Right lobe of liver (tissue), 6 donors: ENCODE data around the gene RPUSD4. TPM values are rescaled to one million over a fixed set of nuclear protein-coding genes. Genes with fewer than 3 reads are reported as not detected.

Experiments
- ATAC-seq, 4 donors: fragments of 200-7000 bp; cut with Tn5 transposase; one replicate each; pipeline ENCODE4 v1.9.1; 2020; ENCODE audit warnings: mild to moderate bottlenecking in 4 of 4, moderate library complexity in 4 of 4
- DNase-seq, 3 donors: peaks; one replicate each; pipeline ENCODE4 v3.0.0-alpha.2; 2020
- H3K27ac ChIP-seq, 3 donors: fragments of 200-600 bp; one replicate each; pipeline ENCODE4 v1.8.0; 2022
- H3K27me3 ChIP-seq, 2 donors: fragments of 200-600 bp; one replicate each; pipeline ENCODE4 v1.8.0; 2022
- H3K36me3 ChIP-seq, 4 donors: fragments of 200-600 bp; sonication (generic) in 1 of 4; one replicate each; pipeline versions ENCODE4 v1.5.1 to v1.8.0; 2017 to 2022; ENCODE audit warnings: control low read depth in 1 of 4
- H3K4me1 ChIP-seq, 4 donors: fragments of 200-600 bp; sonication (generic) in 1 of 4; one replicate each; pipeline versions ENCODE4 v1.5.1 to v1.8.0; 2017 to 2022; ENCODE audit warnings: control low read depth in 1 of 4
- H3K4me3 ChIP-seq, 3 donors: fragments of 200-600 bp; one replicate each; pipeline ENCODE4 v1.8.0; 2022
- H3K9me3 ChIP-seq, 4 donors: fragments of 200-600 bp; sonication (generic) in 1 of 4; one replicate each; pipeline versions ENCODE4 v1.5.1 to v1.8.0; 2017 to 2022; ENCODE audit warnings: control low read depth in 1 of 4
- POLR2A ChIP-seq: fragments of 450-650 bp; IDR thresholded peaks from one replicate; pipeline ENCODE4 v1.6.1; 2017; ENCODE audit warnings: antibody characterized with exemption, mild to moderate bottlenecking
- WGBS: methylation state at CpG from one replicate; pipeline ENCODE4 v1.1.6; 2018; ENCODE audit warnings: low coverage, low lambda C conversion rate; ENCODE audit not compliant: insufficient coverage; ENCODE audit errors: missing lambda C conversion rate; 5-methylcytosine and 5-hydroxymethylcytosine counted together
- intact Hi-C, 2 donors: fragments of 100-400 bp; cut with DNase I; formaldehyde crosslinking; loops; one replicate each; pipeline versions ENCODE4 v1.11.2 to v1.14.1; 2022
- total RNA-seq, 6 experiments: library from RNA; depleted of rRNA in 2 of 6; stranded (reverse); fragments of >200 nt in 2 of 6; fragmentation: NEBNext Ultra II Directional in 3 of 6; extraction: Animal tissue kit (Norgen Biotek cat#: 25700) in 3 of 6; gene quantifications; one replicate each; pipeline versions ENCODE4 v1.1.0 to v1.2.4, GENCODE V29; 2016 to 2023
- TF ChIP-seq, protein P1 (sequence below), 4 donors: fragments of 200-600 bp in 3 of 4; fragments of 450-650 bp in 1 of 4; IDR thresholded peaks; one replicate each; pipeline versions ENCODE4 v1.5.1 to v1.8.0; 2016 to 2022; ENCODE audit warnings: antibody characterized with exemption in 4 of 4, mild to moderate bottlenecking in 2 of 4
- donor health status: DM: no; HTN: yes; CAD: no.
- donor health status: DM: no; HTN: no; CAD: no.
- donor health status: DM: no; HTN: no; CAD: no.
- donor health status: DM: no; HTN: yes; CAD: no.
- donor health status: DM: no; HTN: yes; CAD: no.

The RPUSD4 gene
- total RNA-seq, 6 experiments from 2014 or later: 12.8 to 18.5 (median 14.2) TPM

DNA sequence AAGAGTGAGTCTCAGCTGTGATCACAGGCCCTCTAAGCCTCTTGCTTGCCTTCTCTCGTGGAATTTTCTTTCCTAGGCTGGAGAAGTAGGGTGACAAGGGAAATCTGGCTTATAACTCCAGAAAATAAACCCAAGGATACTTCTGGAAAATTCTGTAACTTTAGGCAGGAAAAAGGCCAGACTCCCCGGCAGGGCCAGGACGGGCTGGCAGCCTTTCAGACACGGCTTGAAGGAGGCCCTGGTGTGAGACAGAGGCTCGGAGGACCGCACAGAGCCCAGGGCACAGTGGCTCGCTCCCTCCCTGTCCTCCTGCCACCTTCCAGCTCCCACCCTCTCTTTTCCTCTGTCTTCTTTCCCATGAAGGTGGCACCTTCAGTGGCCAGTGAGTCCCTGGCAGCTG, 19.1 kb downstream of the RPUSD4 start:
- Histone ChIP-seq H3K9me3 (no peaks in the 10 kb centered on the region), H3K27me3 (no peaks in the 10 kb centered on the region), H3K4me1 (peaks cover 0 to 5% (median under 1%) of the 10 kb centered on the region in 4 donors), H3K36me3 (peaks cover 0 to 5% (median under 1%) of the 10 kb centered on the region in 4 donors), H3K4me3 (no peak overlapping the region), H3K27ac (no peak overlapping the region)
- ATAC-seq (no peak), DNase-seq (no peak)
- TF ChIP-seq, protein P1, sequence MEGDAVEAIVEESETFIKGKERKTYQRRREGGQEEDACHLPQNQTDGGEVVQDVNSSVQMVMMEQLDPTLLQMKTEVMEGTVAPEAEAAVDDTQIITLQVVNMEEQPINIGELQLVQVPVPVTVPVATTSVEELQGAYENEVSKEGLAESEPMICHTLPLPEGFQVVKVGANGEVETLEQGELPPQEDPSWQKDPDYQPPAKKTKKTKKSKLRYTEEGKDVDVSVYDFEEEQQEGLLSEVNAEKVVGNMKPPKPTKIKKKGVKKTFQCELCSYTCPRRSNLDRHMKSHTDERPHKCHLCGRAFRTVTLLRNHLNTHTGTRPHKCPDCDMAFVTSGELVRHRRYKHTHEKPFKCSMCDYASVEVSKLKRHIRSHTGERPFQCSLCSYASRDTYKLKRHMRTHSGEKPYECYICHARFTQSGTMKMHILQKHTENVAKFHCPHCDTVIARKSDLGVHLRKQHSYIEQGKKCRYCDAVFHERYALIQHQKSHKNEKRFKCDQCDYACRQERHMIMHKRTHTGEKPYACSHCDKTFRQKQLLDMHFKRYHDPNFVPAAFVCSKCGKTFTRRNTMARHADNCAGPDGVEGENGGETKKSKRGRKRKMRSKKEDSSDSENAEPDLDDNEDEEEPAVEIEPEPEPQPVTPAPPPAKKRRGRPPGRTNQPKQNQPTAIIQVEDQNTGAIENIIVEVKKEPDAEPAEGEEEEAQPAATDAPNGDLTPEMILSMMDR (IDR thresholded peaks at IDR 0.05): no peak
- no peak for TF ChIP-seq POLR2A
- intact Hi-C loops: loop anchor here (5.0 kb wide), 1 partner anchor 270 kb away; no protein-coding TSS in a partner anchor
- 93% methylated on average over 5 of the region's 7 CpGs for WGBS

DNA sequence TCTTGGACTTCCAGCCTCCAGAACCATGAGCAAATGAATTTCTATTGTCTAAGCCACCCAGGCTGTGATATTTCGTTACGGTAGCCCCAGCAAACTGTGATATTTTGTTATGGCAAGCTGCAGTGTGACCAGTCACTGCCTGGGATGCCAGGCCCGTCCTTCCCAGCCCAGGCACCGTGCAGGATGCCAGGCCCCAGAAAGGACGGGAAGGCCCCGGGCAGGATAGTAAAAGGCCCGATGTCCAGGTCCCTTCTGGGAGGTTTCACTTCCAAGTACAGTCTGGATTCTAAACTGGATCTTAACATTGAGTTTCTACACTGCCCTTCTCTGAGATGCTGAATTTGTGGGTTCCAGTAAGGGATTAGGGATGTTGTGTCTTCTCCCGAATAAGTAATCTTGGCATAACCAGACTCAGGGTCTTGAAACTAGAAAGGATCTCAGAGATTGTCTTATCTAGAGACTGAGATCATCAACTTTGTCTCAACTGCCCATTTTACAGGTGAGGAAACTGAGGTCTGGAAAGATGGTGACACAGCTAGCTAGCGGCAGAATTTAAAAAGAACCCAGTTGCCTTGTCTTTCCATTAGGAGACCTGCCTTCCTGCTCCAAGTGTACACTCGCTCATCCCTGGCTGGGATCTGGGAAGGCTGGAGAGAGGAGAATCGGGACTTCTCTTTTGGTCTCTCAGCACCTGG, 19.9 kb downstream of the RPUSD4 start:
- intact Hi-C loops: loop anchor here (5.0 kb wide), 1 partner anchor 269 kb away; no protein-coding TSS in a partner anchor
- no peak overlapping the region for H3K27ac ChIP-seq

DNA sequence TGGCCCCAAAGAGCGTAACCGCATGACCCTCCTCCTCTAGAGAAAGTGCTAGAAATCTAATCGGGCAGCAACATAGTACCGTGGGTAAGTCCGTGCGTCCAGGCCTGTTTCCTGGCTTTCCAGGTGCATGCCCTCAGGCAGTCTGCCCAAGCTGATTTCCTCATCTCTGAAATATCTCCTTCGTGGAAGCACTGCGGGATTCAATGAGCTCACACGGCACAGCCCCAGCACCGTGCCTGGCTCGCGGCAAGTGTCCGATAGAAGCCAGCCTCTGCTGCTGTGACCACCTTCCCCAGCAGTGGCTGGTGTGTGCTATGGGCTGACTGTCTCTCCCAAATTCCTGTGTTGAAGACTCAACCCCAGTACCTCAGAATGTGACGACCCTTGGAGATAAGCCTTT, 20.7 kb downstream of the RPUSD4 start:
- peaks cover 0 to 5% (median 0%) of the 10 kb centered on the region in 4 donors for H3K4me1 ChIP-seq
- H3K27me3 ChIP-seq: no peaks in the 10 kb centered on the region
- H3K9me3 ChIP-seq: no peaks in the 10 kb centered on the region
- H3K36me3 ChIP-seq: peaks cover 0 to 5% (median 0%) of the 10 kb centered on the region in 4 donors
- 46% methylated on average over 6 of the region's 14 CpGs for WGBS
- intact Hi-C loops: loop anchor here (5.0 kb wide), 1 partner anchor 268 kb away; no protein-coding TSS in a partner anchor
- H3K4me3 ChIP-seq: no peak overlapping the region
- H3K27ac ChIP-seq: no peak overlapping the region
- peak; percentile 62 to 87 (median 78) for ATAC-seq
- peak in 2 of 3 donors; percentile 65 to 79 for DNase-seq
- TF ChIP-seq, protein P1 (IDR thresholded peaks at IDR 0.05): no peak
- no peak for TF ChIP-seq POLR2A

More for the DNA sequence above, 19.9 kb downstream of the RPUSD4 start:
- TF ChIP-seq, protein P1 (IDR thresholded peaks at IDR 0.05): no peak
- no peak for TF ChIP-seq POLR2A
- Histone ChIP-seq H3K27me3 (no peaks in the 10 kb centered on the region), H3K9me3 (no peaks in the 10 kb centered on the region), H3K4me1 (peaks cover 0 to 5% (median 0%) of the 10 kb centered on the region in 4 donors), H3K4me3 (no peak overlapping the region), H3K36me3 (peaks cover 0 to 5% (median 0%) of the 10 kb centered on the region in 4 donors)
- ATAC-seq (no peak), DNase-seq (no peak)
- 100% methylated on average over 5 of the region's 11 CpGs for WGBS

DNA sequence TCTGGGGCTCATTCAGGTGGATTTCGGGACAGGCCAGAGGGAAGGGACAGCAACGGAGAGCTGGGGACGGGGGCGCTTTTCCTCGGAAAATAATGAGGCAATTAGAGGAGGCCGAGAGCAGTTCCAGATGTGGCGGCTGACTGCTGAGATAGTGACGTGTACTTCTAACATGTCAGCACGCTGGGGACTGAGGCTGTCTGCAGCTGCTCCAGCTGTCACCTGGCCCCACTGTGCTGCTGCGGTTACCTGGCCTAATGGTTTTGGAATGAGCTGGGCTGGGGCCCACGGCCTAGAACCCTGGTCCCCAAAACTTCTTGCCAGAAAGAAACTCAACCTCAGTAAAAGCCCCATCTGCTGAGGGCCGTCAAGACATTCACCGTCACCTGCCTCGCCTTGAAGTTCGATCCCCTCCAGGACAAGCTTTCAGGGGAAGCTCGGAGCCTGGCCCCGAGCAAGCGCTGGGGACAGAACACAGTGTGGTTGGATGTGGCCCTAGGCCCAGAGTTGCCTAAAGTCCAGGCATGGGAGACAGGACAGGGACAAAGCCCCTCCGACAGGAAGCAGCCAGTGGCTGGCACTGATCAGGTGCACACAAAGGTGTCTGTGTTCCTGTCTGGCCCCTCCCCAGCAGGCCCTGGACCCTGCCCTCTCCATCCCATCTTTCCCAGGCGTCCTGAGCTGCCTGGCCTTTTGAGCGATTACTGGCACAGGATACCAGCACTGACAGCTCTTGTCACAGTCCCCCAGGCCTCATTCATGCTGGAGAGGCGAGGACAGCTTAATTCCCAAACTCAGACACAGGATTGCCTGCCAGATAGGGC, 22.1 kb downstream of the RPUSD4 start:
- H3K27me3 ChIP-seq: no peaks in the 10 kb centered on the region
- TF ChIP-seq POLR2A: no peak
- TF ChIP-seq, protein P1 (IDR thresholded peaks at IDR 0.05): no peak
- ATAC-seq: no peak
- H3K9me3 ChIP-seq: no peaks in the 10 kb centered on the region
- intact Hi-C loops: no loop called here
- 81% methylated on average over 12 of the region's 22 CpGs for WGBS
- H3K27ac ChIP-seq: no peak overlapping the region
- H3K36me3 ChIP-seq: no peaks in the 10 kb centered on the region
- peaks cover 0 to 5% (median 0%) of the 10 kb centered on the region in 4 donors for H3K4me1 ChIP-seq
- H3K4me3 ChIP-seq: no peak overlapping the region
- DNase-seq: no peak
